ENCODE results near the gene SGIP1.

Gene SGIP1

DNA sequence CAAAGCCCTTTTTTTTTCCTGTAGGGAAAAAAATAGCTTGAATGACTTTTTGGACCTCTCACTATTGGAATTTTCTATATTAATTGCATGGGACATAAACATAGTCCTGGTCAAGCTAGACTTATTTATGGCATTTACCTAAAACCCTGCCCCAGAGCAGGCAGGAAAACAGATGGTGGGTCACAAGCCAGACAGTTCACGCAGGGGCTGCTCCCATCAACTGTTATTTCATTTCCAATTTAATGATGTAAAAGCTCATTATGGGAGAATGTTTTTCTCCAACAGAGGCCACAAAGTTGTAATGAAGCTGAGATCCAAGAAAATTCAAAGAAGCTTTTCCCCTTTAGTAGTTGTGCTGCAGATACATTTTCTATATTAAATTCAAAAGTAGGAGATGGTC is 99.2 kb downstream of the SGIP1 start:
- ChIA-PET CTCF (interaction anchor here (0.9 to 1.2 kb wide), 3 partner anchors 14 to 121 kb away, joined by 3 to 4 read pairs (median 3); no protein-coding TSS in a partner anchor), POLR2A (no interaction called here)
- no peaks in the 10 kb centered on the region for H3K27me3 ChIP-seq (replicated peaks in 2 of 5; ENCODE audit: control insufficient read depth in 4 of 5, insufficient read depth in 5 of 5, low read length in 4 of 5)
- WGBS (ENCODE audit: insufficient coverage) = no CpG with 5 or more reads among the region's 1 CpG
- H3K4me1 ChIP-seq (ENCODE audit: control extremely low read depth in 1 of 4, control insufficient read depth in 4 of 4, insufficient read depth in 4 of 4, low read length in 3 of 4) = no peaks in the 10 kb centered on the region
- H3K9me3 ChIP-seq (ENCODE audit: control extremely low read depth in 1 of 5, control insufficient read depth in 4 of 5, insufficient read depth in 2 of 5, low read depth in 1 of 5, low read length in 4 of 5) = no peaks in the 10 kb centered on the region
- no peak for DNase-seq
- H3K36me3 ChIP-seq (ENCODE audit: control insufficient read depth in 4 of 4, insufficient read depth in 4 of 4, low read length in 3 of 4) = no peaks in the 10 kb centered on the region
- no peak overlapping the region for H3K27ac ChIP-seq (ENCODE audit: insufficient read depth in 1 of 2, low read depth in 1 of 2, low read length in 2 of 2, poor library complexity in 1 of 2, severe bottlenecking in 2 of 2)
- no peak overlapping the region for H3K4me3 ChIP-seq (ENCODE audit: control insufficient read depth in 1 of 7, extremely low read depth in 1 of 7, insufficient read depth in 4 of 7, low read depth in 2 of 7, low read length in 6 of 7)

DNA sequence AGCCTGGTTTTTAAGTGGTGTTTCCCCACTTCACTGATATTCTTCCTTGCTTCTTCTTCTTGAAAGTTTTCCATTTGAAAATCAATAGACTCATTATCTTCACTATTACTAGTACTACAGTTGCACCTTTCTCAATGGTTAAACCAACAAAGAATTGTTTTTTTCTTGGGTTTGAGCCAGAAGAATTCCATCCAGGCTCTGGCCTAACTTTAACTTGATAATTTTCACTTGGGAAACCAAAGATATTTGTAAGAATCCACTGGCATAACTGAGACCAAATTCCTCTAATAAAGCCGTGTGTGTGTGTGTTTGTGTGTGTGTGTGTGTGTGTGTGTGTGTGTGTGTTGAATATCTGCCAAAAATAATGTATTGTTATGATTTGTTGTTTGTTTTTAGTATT is 103.2 kb downstream of the SGIP1 start:
- POLR2A ChIA-PET = no interaction called here

DNA sequence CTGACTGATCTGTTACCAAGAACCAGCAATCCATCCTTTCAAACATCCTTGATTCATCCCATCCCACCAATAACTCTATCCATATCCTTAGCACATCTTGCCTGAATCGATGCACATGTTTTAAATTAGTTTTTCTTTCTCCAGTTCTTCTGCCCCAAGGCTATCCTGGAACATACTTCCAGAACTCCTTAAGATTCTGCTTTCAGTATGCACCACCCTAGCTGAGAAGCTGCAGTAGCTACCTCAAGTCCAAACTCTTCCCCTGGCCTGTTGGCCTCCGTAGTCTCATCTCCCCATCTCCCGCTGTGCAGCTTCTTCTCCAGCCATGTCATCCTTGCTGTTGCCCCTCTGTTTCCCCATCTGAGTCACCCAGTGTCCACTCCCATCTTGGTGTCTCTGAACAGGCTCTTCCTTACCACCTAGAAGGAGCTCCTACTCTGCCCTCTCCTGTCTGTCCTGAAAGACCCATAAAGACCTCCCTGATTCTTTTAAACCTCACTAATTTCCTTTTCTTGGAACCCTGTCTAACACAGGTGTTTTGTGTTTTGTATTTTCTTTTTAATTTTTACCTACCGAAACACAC is 108.0 kb downstream of the SGIP1 start:
- ChIA-PET CTCF (no interaction called here), POLR2A (no interaction called here)
- Histone ChIP-seq H3K27ac (ENCODE audit: insufficient read depth in 1 of 2, low read depth in 1 of 2, low read length in 2 of 2, poor library complexity in 1 of 2, severe bottlenecking in 2 of 2) (no peak overlapping the region), H3K36me3 (ENCODE audit: control insufficient read depth in 4 of 4, insufficient read depth in 4 of 4, low read length in 3 of 4) (no peaks in the 10 kb centered on the region), H3K9me3 (ENCODE audit: control extremely low read depth in 1 of 5, control insufficient read depth in 4 of 5, insufficient read depth in 2 of 5, low read depth in 1 of 5, low read length in 4 of 5) (no peaks in the 10 kb centered on the region), H3K4me3 (ENCODE audit: control insufficient read depth in 1 of 7, extremely low read depth in 1 of 7, insufficient read depth in 4 of 7, low read depth in 2 of 7, low read length in 6 of 7) (no peak overlapping the region), H3K27me3 (replicated peaks in 2 of 5; ENCODE audit: control insufficient read depth in 4 of 5, insufficient read depth in 5 of 5, low read length in 4 of 5) (no peaks in the 10 kb centered on the region), H3K4me1 (ENCODE audit: control extremely low read depth in 1 of 4, control insufficient read depth in 4 of 4, insufficient read depth in 4 of 4, low read length in 3 of 4) (no peaks in the 10 kb centered on the region)
- DNase-seq = no peak
- WGBS (ENCODE audit: insufficient coverage) = 100% methylated on average over 3 of the region's 4 CpGs

More for the DNA sequence above, 103.2 kb downstream of the SGIP1 start:
- WGBS (ENCODE audit: insufficient coverage) = no CpG with 5 or more reads among the region's 1 CpG
- Histone ChIP-seq H3K27ac (ENCODE audit: insufficient read depth in 1 of 2, low read depth in 1 of 2, low read length in 2 of 2, poor library complexity in 1 of 2, severe bottlenecking in 2 of 2) (no peak overlapping the region), H3K36me3 (ENCODE audit: control insufficient read depth in 4 of 4, insufficient read depth in 4 of 4, low read length in 3 of 4) (no peaks in the 10 kb centered on the region), H3K9me3 (ENCODE audit: control extremely low read depth in 1 of 5, control insufficient read depth in 4 of 5, insufficient read depth in 2 of 5, low read depth in 1 of 5, low read length in 4 of 5) (no peaks in the 10 kb centered on the region), H3K4me3 (ENCODE audit: control insufficient read depth in 1 of 7, extremely low read depth in 1 of 7, insufficient read depth in 4 of 7, low read depth in 2 of 7, low read length in 6 of 7) (no peak overlapping the region), H3K27me3 (replicated peaks in 2 of 5; ENCODE audit: control insufficient read depth in 4 of 5, insufficient read depth in 5 of 5, low read length in 4 of 5) (no peaks in the 10 kb centered on the region), H3K4me1 (ENCODE audit: control extremely low read depth in 1 of 4, control insufficient read depth in 4 of 4, insufficient read depth in 4 of 4, low read length in 3 of 4) (no peaks in the 10 kb centered on the region)
- CTCF ChIA-PET = no interaction called here
- DNase-seq = no peak

DNA sequence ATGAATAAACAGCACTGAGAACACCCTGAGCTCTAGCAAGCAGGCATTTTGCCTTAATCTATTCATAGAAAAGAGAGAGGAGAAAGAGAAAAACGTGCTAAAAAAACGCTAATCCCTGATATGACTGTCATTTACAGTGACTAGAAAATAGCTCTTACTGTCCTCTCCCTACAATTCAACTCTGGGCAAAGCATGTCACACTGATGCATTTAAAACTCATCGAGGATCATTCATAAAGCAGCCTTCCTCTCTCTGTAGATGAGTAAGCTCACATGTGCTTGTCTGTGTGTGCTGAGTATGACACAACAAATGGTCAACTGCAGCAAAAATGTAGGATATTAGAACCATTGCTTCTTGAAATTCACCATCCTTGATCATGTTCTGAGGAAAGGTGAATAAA is 109.0 kb downstream of the SGIP1 start:
- ChIA-PET CTCF (no interaction called here), POLR2A (no interaction called here)
- 80% methylated on average over 1 of the region's 3 CpGs for WGBS (ENCODE audit: insufficient coverage)
- no peak for DNase-seq
- Histone ChIP-seq H3K9me3 (ENCODE audit: control extremely low read depth in 1 of 5, control insufficient read depth in 4 of 5, insufficient read depth in 2 of 5, low read depth in 1 of 5, low read length in 4 of 5) (no peaks in the 10 kb centered on the region), H3K27ac (ENCODE audit: insufficient read depth in 1 of 2, low read depth in 1 of 2, low read length in 2 of 2, poor library complexity in 1 of 2, severe bottlenecking in 2 of 2) (no peak overlapping the region), H3K27me3 (replicated peaks in 2 of 5; ENCODE audit: control insufficient read depth in 4 of 5, insufficient read depth in 5 of 5, low read length in 4 of 5) (no peaks in the 10 kb centered on the region), H3K36me3 (ENCODE audit: control insufficient read depth in 4 of 4, insufficient read depth in 4 of 4, low read length in 3 of 4) (no peaks in the 10 kb centered on the region), H3K4me3 (ENCODE audit: control insufficient read depth in 1 of 7, extremely low read depth in 1 of 7, insufficient read depth in 4 of 7, low read depth in 2 of 7, low read length in 6 of 7) (no peak overlapping the region), H3K4me1 (ENCODE audit: control extremely low read depth in 1 of 4, control insufficient read depth in 4 of 4, insufficient read depth in 4 of 4, low read length in 3 of 4) (no peaks in the 10 kb centered on the region)

DNA sequence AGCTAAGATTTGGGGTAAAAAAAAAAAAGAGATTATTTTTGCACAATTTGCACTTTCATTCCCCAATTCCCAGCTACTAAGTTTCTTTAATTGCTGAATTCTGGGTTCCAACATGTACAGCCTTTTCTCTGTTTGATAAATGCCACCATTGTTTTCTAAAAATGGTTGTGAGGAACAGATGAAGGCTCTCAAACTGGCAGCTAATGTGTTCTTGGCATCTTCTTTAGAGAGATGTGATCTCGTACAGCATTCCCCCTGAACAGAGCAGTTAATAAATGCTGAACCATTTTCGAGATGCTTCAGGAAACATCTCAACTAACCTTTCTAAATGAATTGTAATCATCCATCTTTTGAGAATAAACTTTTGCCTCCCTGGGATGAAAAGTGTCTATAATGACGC is 110.4 kb downstream of the SGIP1 start:
- DNase-seq = no peak
- Histone ChIP-seq H3K9me3 (ENCODE audit: control extremely low read depth in 1 of 5, control insufficient read depth in 4 of 5, insufficient read depth in 2 of 5, low read depth in 1 of 5, low read length in 4 of 5) (no peaks in the 10 kb centered on the region), H3K27me3 (replicated peaks in 2 of 5; ENCODE audit: control insufficient read depth in 4 of 5, insufficient read depth in 5 of 5, low read length in 4 of 5) (no peaks in the 10 kb centered on the region), H3K27ac (ENCODE audit: insufficient read depth in 1 of 2, low read depth in 1 of 2, low read length in 2 of 2, poor library complexity in 1 of 2, severe bottlenecking in 2 of 2) (no peak overlapping the region), H3K4me3 (ENCODE audit: control insufficient read depth in 1 of 7, extremely low read depth in 1 of 7, insufficient read depth in 4 of 7, low read depth in 2 of 7, low read length in 6 of 7) (no peak overlapping the region), H3K4me1 (ENCODE audit: control extremely low read depth in 1 of 4, control insufficient read depth in 4 of 4, insufficient read depth in 4 of 4, low read length in 3 of 4) (peaks cover 3 to 10% (median 6%) of the 10 kb centered on the region in 4 experiments), H3K36me3 (ENCODE audit: control insufficient read depth in 4 of 4, insufficient read depth in 4 of 4, low read length in 3 of 4) (no peaks in the 10 kb centered on the region)
- ChIA-PET CTCF (interaction anchor here (1.4 kb wide), 1 partner anchor 22 kb away, joined by 3 read pairs; no protein-coding TSS in a partner anchor), POLR2A (no interaction called here)
- no CpG with 5 or more reads among the region's 3 CpGs for WGBS (ENCODE audit: insufficient coverage)

DNA sequence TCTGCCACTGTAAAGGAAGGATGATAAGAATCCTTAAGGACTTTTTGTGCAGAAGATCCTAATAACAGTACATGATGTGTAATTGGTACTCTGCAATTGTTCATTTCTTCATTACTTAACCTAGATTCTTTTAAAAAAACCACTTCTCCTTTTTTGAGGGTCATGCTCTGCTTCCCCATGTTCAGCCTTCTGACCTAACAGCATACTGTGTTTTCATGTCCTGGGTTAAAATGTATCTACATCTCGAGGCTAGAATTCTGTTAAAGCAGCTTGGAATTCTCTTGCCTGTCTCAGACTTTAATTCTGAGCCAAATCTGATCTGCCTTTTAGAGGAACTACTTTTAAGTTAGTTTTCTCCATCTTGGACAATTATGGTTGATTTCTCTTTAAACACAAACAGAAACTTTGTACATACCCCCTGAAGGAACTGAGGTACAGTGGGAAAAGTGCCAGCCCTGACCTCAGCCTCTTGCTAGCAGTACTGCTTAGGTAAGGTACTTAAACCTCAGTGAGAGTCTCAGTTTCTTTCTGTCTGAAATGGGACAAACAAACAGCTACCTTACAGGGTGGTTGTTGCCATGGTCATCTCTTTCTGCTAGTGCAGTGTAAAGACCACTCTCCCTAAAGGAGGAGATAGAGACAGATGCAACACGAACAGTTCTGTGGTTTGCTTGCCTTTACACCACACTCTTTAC is 115.1 kb downstream of the SGIP1 start:
- no peaks in the 10 kb centered on the region for H3K36me3 ChIP-seq (ENCODE audit: control insufficient read depth in 4 of 4, insufficient read depth in 4 of 4, low read length in 3 of 4)
- peak; percentile 29 to 69 (median 65) for DNase-seq
- CTCF ChIA-PET = no interaction called here
- H3K27me3 ChIP-seq (replicated peaks in 2 of 5; ENCODE audit: control insufficient read depth in 4 of 5, insufficient read depth in 5 of 5, low read length in 4 of 5) = no peaks in the 10 kb centered on the region
- H3K4me3 ChIP-seq (ENCODE audit: control insufficient read depth in 1 of 7, extremely low read depth in 1 of 7, insufficient read depth in 4 of 7, low read depth in 2 of 7, low read length in 6 of 7) = peak overlapping the region in 1 of 7 experiments; percentile 30
- H3K27ac ChIP-seq (ENCODE audit: insufficient read depth in 1 of 2, low read depth in 1 of 2, low read length in 2 of 2, poor library complexity in 1 of 2, severe bottlenecking in 2 of 2) = no peak overlapping the region
- WGBS (ENCODE audit: insufficient coverage) = no CpG with 5 or more reads among the region's 2 CpGs
- peaks cover 3 to 14% (median 12%) of the 10 kb centered on the region in 4 experiments for H3K4me1 ChIP-seq (ENCODE audit: control extremely low read depth in 1 of 4, control insufficient read depth in 4 of 4, insufficient read depth in 4 of 4, low read length in 3 of 4)
- POLR2A ChIA-PET = interaction anchor here (0.7 kb wide), 1 partner anchor 1134 kb away, joined by 3 read pairs; no protein-coding TSS in a partner anchor
- peaks cover 0 to 3% (median 0%) of the 10 kb centered on the region in 5 experiments for H3K9me3 ChIP-seq (ENCODE audit: control extremely low read depth in 1 of 5, control insufficient read depth in 4 of 5, insufficient read depth in 2 of 5, low read depth in 1 of 5, low read length in 4 of 5)

DNA sequence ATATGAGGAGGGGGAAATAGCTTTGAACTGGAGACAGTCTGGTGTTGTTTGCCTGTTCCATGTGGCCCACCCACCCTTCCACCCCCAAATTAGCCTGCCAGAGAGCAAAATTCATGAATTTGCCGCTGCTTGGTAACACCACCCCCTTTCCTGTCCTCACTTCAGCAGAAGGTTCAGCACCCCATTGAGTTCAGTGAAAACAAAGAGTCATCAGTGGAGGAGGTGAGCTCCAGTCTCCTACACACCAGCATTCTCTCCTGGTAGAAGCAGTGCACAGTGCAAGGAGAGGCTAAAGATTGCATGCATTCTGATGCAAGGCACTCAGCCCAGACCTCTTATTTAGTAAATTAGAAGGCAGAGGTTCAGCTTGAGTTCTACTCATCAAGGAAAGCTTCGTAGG is 118.6 kb downstream of the SGIP1 start:
- POLR2A ChIA-PET = no interaction called here
- Histone ChIP-seq H3K36me3 (ENCODE audit: control insufficient read depth in 4 of 4, insufficient read depth in 4 of 4, low read length in 3 of 4) (no peaks in the 10 kb centered on the region), H3K9me3 (ENCODE audit: control extremely low read depth in 1 of 5, control insufficient read depth in 4 of 5, insufficient read depth in 2 of 5, low read depth in 1 of 5, low read length in 4 of 5) (peaks cover 0 to 3% (median 0%) of the 10 kb centered on the region in 5 experiments), H3K27ac (ENCODE audit: insufficient read depth in 1 of 2, low read depth in 1 of 2, low read length in 2 of 2, poor library complexity in 1 of 2, severe bottlenecking in 2 of 2) (no peak overlapping the region), H3K4me3 (ENCODE audit: control insufficient read depth in 1 of 7, extremely low read depth in 1 of 7, insufficient read depth in 4 of 7, low read depth in 2 of 7, low read length in 6 of 7) (no peak overlapping the region), H3K27me3 (replicated peaks in 2 of 5; ENCODE audit: control insufficient read depth in 4 of 5, insufficient read depth in 5 of 5, low read length in 4 of 5) (no peaks in the 10 kb centered on the region), H3K4me1 (ENCODE audit: control extremely low read depth in 1 of 4, control insufficient read depth in 4 of 4, insufficient read depth in 4 of 4, low read length in 3 of 4) (peaks cover 3 to 14% (median 12%) of the 10 kb centered on the region in 4 experiments)
- CTCF ChIA-PET = interaction anchor here (1.3 kb wide), 1 partner anchor 66 kb away, joined by 3 read pairs; no protein-coding TSS in a partner anchor
- WGBS (ENCODE audit: insufficient coverage) = no CpG with 5 or more reads among the region's 2 CpGs
- DNase-seq = no peak

Measured in common myeloid progenitor, CD34-positive (primary cell).